Activated naive CD4-positive, alpha-beta T cell treated with anti-CD3 and anti-CD28 coated beads for 36 hours (primary cell): ENCODE results near the gene PPP1R16B. TPM values are rescaled to one million over a fixed set of nuclear protein-coding genes. Genes with fewer than 3 reads are reported as not detected.

Experiments
- CTCF ChIA-PET: fragments of 350-600 bp; sonication (Branson Sonifier 250); formaldehyde crosslinking; loops from one replicate; lab custom pipeline; 2021; ENCODE audit warnings: antibody characterized with exemption; lab: Charles Lee
- DNase-seq: peaks from one replicate; pipeline ENCODE4 v3.0.0-alpha.2; 2020
- H3K27ac Mint-ChIP-seq: one replicate; pipeline ENCODE4 v1.8.0; 2021; ENCODE audit warnings: mild to moderate bottlenecking, mixed read lengths
- H3K27me3 Mint-ChIP-seq: one replicate; pipeline ENCODE4 v1.8.0; 2021; ENCODE audit warnings: low read depth, mixed read lengths
- H3K36me3 Mint-ChIP-seq: one replicate; pipeline ENCODE4 v1.8.0; 2021; ENCODE audit warnings: low read depth, mixed read lengths
- H3K4me1 Mint-ChIP-seq: one replicate; pipeline ENCODE4 v1.8.0; 2021; ENCODE audit warnings: low read depth, mixed read lengths
- H3K4me3 Mint-ChIP-seq: one replicate; pipeline ENCODE4 v1.8.0; 2021; ENCODE audit warnings: mild to moderate bottlenecking, moderate library complexity, mixed read lengths
- H3K9me3 Mint-ChIP-seq: one replicate; pipeline ENCODE4 v1.8.0; 2021; ENCODE audit warnings: mixed read lengths
- intact Hi-C: fragments of 100-400 bp; cut with micrococcal nuclease; formaldehyde crosslinking; loops from one replicate; pipeline ENCODE4 v1.15.1; 2023
- total RNA-seq, 2 experiments: library from RNA; stranded (reverse); gene quantifications; one replicate each; pipeline ENCODE4 v1.2.3, GENCODE V29; 2021

Gene PPP1R16B
- total RNA-seq, 2 experiments from 2014 or later = 38.1 to 40.0 TPM

DNA sequence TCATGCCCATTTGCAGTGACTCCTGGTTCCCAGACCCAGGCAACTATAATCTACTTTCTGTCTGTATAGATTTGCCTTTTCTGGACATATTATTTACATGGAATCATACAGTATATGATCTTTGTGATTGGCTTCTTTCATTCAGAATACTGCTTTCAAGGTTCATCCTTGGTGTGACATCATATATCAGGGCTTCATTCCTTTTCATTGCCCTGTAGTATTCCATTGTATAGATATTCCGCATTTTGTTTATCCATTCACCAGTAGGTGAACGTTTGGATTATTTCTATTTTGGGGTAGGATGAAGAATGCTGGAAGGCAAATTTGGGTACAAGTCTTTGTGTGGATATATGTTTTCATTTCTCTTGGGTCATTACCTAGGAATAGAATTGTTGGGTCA, 36.1 kb downstream of the PPP1R16B start:
- H3K9me3 Mint-ChIP-seq = no peaks in the 10 kb centered on the region
- peaks cover 24% of the 10 kb centered on the region for H3K36me3 Mint-ChIP-seq
- no peak for DNase-seq
- H3K27ac Mint-ChIP-seq = peak overlapping the region; percentile 91
- intact Hi-C loops = no loop called here
- CTCF ChIA-PET = interaction anchor here (0.7 to 1.0 kb wide), 2 partner anchors 53 to 207 kb away, joined by 3 read pairs; no protein-coding TSS in a partner anchor
- H3K27me3 Mint-ChIP-seq = no peaks in the 10 kb centered on the region
- H3K4me1 Mint-ChIP-seq = peaks cover 68% of the 10 kb centered on the region
- H3K4me3 Mint-ChIP-seq = no peak overlapping the region

DNA sequence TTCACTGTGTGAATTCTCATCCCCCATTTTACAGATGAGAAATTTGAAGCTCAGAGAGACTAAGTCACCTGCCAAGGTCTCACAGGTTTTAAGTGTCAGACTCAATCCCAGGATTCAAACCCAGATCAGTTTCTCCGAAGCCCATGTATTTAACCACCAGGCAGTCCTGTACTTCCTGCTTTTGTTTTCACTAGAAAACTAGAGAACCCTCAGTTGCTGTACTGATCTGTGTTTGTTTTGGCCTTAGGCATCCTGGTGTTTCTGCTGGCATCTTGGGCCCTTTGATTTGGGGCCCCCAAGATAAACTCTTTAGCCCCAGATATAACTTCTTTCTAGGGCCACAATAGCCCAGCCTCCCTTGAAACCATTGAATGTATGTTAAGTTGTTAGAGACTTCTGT, 36.5 kb downstream of the PPP1R16B start:
- intact Hi-C loops = loop anchor here (1.0 kb wide), 4 partner anchors 9 to 37 kb away; partner anchors contain the start of gene PPP1R16B
- peaks cover 22% of the 10 kb centered on the region for H3K36me3 Mint-ChIP-seq
- H3K9me3 Mint-ChIP-seq = no peaks in the 10 kb centered on the region
- no peak for DNase-seq
- H3K4me3 Mint-ChIP-seq = peak overlapping the region; percentile 16
- peaks cover 69% of the 10 kb centered on the region for H3K4me1 Mint-ChIP-seq
- CTCF ChIA-PET = interaction anchor here (1.1 to 1.5 kb wide), 2 partner anchors 33 to 35 kb away, joined by 3 to 4 read pairs; no protein-coding TSS in a partner anchor
- H3K27ac Mint-ChIP-seq = peak overlapping the region; percentile 91
- H3K27me3 Mint-ChIP-seq = no peaks in the 10 kb centered on the region

DNA sequence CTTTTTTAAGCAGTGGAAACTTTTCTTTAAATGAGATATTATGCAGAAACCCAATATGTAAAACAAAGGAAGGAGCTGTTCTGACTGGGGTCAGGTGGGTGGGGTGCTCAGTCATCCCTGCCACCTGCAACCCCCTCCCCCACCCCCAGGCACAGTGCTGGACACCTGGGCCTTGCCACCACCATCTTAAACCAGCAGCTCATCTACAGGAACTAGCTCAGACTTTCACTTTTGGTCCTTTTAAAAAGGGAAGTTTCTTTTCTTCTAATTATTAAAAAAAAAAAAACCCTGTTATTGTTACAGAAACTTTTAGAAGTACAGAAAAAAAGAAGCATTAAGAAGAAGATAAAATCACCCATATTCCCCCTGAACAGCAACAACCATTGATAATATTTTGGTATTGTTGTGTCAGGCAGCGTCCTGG, 37.1 kb downstream of the PPP1R16B start:
- peak; percentile 84 for DNase-seq
- H3K36me3 Mint-ChIP-seq = peaks cover 24% of the 10 kb centered on the region
- intact Hi-C loops = loop anchor here (1.0 kb wide), 4 partner anchors 9 to 37 kb away; partner anchors contain the start of gene PPP1R16B
- H3K27ac Mint-ChIP-seq = peak overlapping the region; percentile 91
- H3K9me3 Mint-ChIP-seq = no peaks in the 10 kb centered on the region
- no peaks in the 10 kb centered on the region for H3K27me3 Mint-ChIP-seq
- no peak overlapping the region for H3K4me3 Mint-ChIP-seq
- CTCF ChIA-PET = interaction anchor here (0.5 to 1.5 kb wide), 9 partner anchors 9 to 425 kb away, joined by 3 to 6 read pairs (median 4); no protein-coding TSS in a partner anchor
- H3K4me1 Mint-ChIP-seq = peaks cover 73% of the 10 kb centered on the region

DNA sequence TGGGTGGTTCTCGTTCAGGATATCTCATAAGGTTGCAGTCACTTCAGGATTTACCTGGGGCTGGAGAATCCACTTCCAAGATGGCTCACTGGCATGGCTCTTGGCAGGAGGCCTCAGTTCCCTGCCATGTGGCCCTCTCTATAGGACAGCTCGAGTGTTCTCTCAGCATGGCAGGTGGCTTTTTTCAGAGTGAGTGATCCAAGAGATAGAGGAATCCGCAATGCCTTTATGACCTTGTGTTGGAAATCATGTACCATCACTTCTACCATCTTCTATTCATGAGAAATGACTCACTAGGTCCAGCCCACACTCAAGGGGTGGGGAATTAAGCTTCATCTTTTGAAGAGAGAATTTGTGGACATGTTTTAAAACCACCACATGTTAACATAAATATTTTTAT, 37.8 kb downstream of the PPP1R16B start:
- intact Hi-C loops = loop anchor here (1.0 kb wide), 1 partner anchor 19 kb away; no protein-coding TSS in a partner anchor
- DNase-seq = peak; percentile 50
- Mint-ChIP-seq H3K9me3 (no peaks in the 10 kb centered on the region), H3K27me3 (no peaks in the 10 kb centered on the region), H3K36me3 (peaks cover 24% of the 10 kb centered on the region), H3K4me3 (peak overlapping the region; percentile 32), H3K4me1 (peaks cover 77% of the 10 kb centered on the region), H3K27ac (peak overlapping the region; percentile 91)
- CTCF ChIA-PET = interaction anchor here (0.6 to 1.5 kb wide), 9 partner anchors 10 to 1946 kb away, joined by 3 to 4 read pairs (median 3); no protein-coding TSS in a partner anchor

DNA sequence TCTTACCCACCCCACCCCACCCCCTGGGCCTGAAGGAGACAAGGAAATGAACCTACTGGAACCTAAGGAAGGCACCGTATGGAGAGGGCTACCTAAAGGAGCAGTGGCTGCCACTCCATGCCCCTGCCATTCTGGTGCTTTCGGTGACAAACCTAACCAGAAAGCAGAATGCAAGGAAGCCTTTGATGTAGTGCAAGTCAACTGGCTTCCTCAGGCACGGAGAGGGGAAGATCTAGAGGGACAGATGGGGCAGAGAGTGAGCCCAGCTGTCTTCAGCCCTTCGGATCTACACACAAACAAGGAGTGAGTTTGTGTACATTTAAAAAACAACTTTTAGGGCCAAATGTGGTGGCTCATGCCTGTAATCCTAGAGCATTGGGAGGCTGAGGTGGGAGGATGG, 39.5 kb downstream of the PPP1R16B start:
- Mint-ChIP-seq H3K36me3 (peaks cover 19% of the 10 kb centered on the region), H3K4me1 (peaks cover 81% of the 10 kb centered on the region), H3K27ac (peak overlapping the region; percentile 82), H3K27me3 (no peaks in the 10 kb centered on the region), H3K9me3 (no peaks in the 10 kb centered on the region), H3K4me3 (peak overlapping the region; percentile 36)
- peak; percentile 41 for DNase-seq
- intact Hi-C loops = no loop called here
- CTCF ChIA-PET = no interaction called here

DNA sequence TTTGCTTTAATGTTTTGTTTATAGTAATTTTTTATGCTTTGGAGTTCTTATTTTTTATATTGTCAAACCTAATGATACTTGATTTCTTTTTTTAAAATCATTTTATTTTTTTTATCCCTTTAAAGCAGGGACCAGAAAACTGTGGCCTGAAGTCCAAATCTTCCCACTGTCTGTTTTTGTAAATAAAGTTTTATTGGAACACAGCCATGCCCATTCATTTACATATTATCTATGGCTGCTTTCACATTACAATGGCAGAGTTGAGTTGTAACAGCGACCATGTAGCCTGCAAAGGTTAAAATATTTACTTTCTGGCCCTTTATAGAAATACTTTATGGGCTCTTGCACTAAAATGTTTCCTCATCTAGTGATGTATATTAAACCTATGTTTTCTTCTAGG, 42.3 kb downstream of the PPP1R16B start:
- intact Hi-C loops = no loop called here
- H3K27ac Mint-ChIP-seq = no peak overlapping the region
- CTCF ChIA-PET = no interaction called here

DNA sequence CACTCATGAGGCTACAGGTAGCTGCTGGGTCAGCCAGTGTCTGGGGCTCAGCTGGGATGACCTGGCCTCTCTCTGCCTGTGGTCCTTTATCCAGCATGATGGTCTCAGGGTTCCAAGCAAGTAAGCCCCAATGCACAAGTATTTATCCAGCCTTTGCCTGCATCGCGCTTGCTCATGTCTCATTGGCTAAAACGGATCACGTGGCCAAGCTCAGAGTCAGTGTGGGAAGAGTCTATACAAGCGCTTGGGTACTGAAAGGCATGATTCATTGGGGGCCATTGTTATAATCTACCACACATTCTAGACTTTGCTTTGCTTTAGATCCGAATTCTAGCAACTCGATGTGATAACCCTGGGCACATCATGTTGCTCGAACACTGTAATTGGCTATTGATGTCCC, 48.3 kb downstream of the PPP1R16B start:
- H3K27ac Mint-ChIP-seq = no peak overlapping the region
- H3K4me3 Mint-ChIP-seq = no peak overlapping the region
- H3K27me3 Mint-ChIP-seq = no peaks in the 10 kb centered on the region
- intact Hi-C loops = no loop called here
- CTCF ChIA-PET = interaction anchor here (1.0 kb wide), 1 partner anchor 11 kb away, joined by 4 read pairs; no protein-coding TSS in a partner anchor
- H3K9me3 Mint-ChIP-seq = no peaks in the 10 kb centered on the region
- DNase-seq = no peak
- H3K36me3 Mint-ChIP-seq = peaks cover 13% of the 10 kb centered on the region
- peaks cover 53% of the 10 kb centered on the region for H3K4me1 Mint-ChIP-seq

More for the DNA sequence above, 42.3 kb downstream of the PPP1R16B start:
- DNase-seq = no peak
- Mint-ChIP-seq H3K27me3 (no peaks in the 10 kb centered on the region), H3K9me3 (no peaks in the 10 kb centered on the region), H3K4me3 (no peak overlapping the region), H3K36me3 (peaks cover 20% of the 10 kb centered on the region), H3K4me1 (peaks cover 55% of the 10 kb centered on the region)

DNA sequence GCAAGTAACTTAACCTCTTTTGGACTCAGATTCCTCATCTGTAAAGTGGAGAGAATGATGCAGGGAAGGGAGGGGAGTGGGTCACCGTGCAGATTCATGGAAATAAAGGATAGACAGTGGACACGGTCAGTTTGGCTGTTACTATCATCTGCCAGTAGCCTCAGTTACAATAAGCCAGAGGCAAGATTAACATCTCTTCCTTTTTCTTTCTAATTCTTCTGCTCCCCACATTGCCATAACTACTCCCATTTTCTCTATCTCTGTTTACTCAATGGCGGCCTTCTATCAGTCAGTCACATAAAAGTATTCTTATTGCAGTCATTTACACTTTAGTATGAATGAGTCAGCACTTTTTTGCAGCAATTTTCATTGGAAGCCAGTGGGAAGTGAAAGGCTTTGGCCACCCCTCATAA, 49.2 kb downstream of the PPP1R16B start:
- no peak for DNase-seq
- Mint-ChIP-seq H3K27me3 (no peaks in the 10 kb centered on the region), H3K27ac (no peak overlapping the region), H3K4me3 (no peak overlapping the region), H3K9me3 (no peaks in the 10 kb centered on the region), H3K4me1 (peaks cover 53% of the 10 kb centered on the region), H3K36me3 (peaks cover 11% of the 10 kb centered on the region)
- CTCF ChIA-PET = interaction anchor here (0.7 to 1.2 kb wide), 3 partner anchors 38 to 232 kb away, joined by 3 read pairs; no protein-coding TSS in a partner anchor
- intact Hi-C loops = no loop called here

DNA sequence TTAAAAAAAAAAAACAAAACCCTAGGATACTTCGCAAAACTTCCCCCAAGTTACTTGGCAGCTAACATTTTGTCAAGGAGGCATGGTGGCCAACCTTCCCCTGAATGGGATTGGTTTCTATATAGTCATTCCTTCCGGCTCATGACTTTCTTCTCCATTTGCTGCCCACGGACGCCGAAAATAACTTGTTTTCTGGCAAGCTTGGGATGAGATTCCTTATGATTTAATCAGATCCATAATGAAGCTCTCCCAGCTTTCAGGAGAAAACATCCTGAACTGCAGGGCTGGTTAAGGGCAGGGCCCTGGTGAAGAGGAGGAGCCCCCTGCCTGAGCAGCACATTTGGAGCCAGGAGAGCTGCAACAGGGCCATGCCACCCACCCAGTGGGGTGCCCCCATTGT, 49.9 kb downstream of the PPP1R16B start:
- H3K27ac Mint-ChIP-seq = no peak overlapping the region
- no peaks in the 10 kb centered on the region for H3K9me3 Mint-ChIP-seq
- peaks cover 51% of the 10 kb centered on the region for H3K4me1 Mint-ChIP-seq
- CTCF ChIA-PET = interaction anchor here (0.7 to 1.2 kb wide), 3 partner anchors 38 to 231 kb away, joined by 3 read pairs; no protein-coding TSS in a partner anchor
- H3K27me3 Mint-ChIP-seq = no peaks in the 10 kb centered on the region
- no peak for DNase-seq
- H3K36me3 Mint-ChIP-seq = peaks cover 9% of the 10 kb centered on the region
- no peak overlapping the region for H3K4me3 Mint-ChIP-seq
- intact Hi-C loops = no loop called here

DNA sequence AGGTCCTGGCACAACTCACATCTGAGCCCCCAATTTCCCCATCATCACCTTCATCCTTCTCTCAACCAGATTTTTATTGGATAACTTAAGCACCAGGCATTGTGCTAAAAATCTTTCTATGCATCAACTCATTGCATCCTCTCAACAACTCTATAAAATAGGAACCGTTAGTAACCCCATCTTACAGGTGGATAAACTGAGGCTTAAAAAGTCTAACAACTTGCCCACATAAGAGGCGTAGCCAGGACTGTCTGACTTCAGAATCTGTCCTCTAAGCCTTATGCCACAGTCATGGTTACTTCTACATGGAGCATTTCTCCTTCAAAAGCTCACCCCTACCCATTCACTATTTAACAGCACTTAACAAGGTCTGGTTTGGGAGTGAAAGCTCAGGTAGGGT, 51.1 kb downstream of the PPP1R16B start:
- DNase-seq = no peak
- Mint-ChIP-seq H3K36me3 (peaks cover 9% of the 10 kb centered on the region), H3K27me3 (no peaks in the 10 kb centered on the region), H3K4me3 (no peak overlapping the region), H3K4me1 (peaks cover 59% of the 10 kb centered on the region), H3K9me3 (no peaks in the 10 kb centered on the region), H3K27ac (no peak overlapping the region)
- CTCF ChIA-PET = interaction anchor here (0.6 kb wide), 1 partner anchor 159 kb away, joined by 3 read pairs; no protein-coding TSS in a partner anchor
- intact Hi-C loops = no loop called here

DNA sequence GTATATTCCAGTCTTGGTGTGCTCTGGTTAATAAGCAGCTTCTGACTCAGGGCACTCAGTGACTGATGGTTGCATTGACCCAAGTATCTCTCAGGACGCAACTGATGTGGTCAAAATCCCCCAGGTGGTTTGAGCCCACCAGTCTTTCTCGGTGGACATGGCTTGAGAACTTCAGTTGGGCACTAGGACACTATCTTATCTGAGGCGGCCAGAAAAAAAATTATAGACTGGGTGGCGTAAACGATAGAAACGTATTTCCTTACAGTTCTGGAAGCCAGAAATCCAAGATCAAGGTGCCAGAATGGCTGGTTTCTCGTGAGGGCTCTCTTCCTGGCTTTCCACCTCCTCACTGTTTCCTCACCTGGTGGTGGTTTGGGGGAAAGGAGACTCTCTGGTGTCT, 52.2 kb downstream of the PPP1R16B start:
- no peaks in the 10 kb centered on the region for H3K9me3 Mint-ChIP-seq
- no peak for DNase-seq
- peaks cover 68% of the 10 kb centered on the region for H3K4me1 Mint-ChIP-seq
- intact Hi-C loops = no loop called here
- no peak overlapping the region for H3K4me3 Mint-ChIP-seq
- CTCF ChIA-PET = no interaction called here
- H3K27me3 Mint-ChIP-seq = no peaks in the 10 kb centered on the region
- H3K27ac Mint-ChIP-seq = no peak overlapping the region
- peaks cover 5% of the 10 kb centered on the region for H3K36me3 Mint-ChIP-seq

DNA sequence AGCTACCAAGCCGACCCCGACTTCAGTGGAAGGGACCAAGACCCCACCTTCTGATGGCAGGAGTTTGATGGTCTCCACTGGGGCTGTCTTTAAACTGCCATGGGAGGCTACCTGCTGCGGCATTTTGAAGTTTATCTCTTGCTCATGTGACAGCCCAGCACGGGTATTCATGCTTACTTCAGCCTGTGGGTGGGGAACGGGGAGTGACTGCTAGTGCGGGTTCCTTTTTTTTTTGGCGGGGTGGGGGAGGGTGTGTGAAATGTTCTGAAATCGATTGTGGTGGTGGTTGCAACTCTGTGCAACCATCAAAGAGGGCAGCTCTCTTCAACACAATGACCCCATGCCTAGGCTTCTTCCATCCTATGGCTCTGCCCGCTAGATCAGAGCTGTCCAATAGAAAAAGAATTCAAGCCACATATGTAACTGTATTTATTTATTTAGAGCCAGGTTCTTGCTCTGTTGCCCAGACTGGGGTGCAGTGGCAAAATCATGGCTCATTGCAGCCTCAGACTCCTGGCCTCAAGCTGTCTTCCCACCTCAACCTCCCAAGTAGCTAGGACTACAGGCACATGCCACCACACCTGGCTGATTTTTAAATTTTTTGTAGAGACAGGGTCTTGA, 53.7 kb downstream of the PPP1R16B start:
- no peak overlapping the region for H3K4me3 Mint-ChIP-seq
- no peak overlapping the region for H3K27ac Mint-ChIP-seq
- no peaks in the 10 kb centered on the region for H3K9me3 Mint-ChIP-seq
- DNase-seq = no peak
- intact Hi-C loops = no loop called here
- H3K36me3 Mint-ChIP-seq = peaks cover 2% of the 10 kb centered on the region
- H3K27me3 Mint-ChIP-seq = no peaks in the 10 kb centered on the region
- peaks cover 72% of the 10 kb centered on the region for H3K4me1 Mint-ChIP-seq
- CTCF ChIA-PET = no interaction called here
